ENCODE measurements around the gene NXF1. TPM values are rescaled to one million over a fixed set of nuclear protein-coding genes. Genes with fewer than 3 reads are reported as not detected.

NXF1 gene
- total and polyA plus RNA-seq, 2 of the 13 experiments (the other 11 are each of a cell fraction or from before 2014, with no cell fraction given): 30.4 to 30.9 TPM

DNA sequence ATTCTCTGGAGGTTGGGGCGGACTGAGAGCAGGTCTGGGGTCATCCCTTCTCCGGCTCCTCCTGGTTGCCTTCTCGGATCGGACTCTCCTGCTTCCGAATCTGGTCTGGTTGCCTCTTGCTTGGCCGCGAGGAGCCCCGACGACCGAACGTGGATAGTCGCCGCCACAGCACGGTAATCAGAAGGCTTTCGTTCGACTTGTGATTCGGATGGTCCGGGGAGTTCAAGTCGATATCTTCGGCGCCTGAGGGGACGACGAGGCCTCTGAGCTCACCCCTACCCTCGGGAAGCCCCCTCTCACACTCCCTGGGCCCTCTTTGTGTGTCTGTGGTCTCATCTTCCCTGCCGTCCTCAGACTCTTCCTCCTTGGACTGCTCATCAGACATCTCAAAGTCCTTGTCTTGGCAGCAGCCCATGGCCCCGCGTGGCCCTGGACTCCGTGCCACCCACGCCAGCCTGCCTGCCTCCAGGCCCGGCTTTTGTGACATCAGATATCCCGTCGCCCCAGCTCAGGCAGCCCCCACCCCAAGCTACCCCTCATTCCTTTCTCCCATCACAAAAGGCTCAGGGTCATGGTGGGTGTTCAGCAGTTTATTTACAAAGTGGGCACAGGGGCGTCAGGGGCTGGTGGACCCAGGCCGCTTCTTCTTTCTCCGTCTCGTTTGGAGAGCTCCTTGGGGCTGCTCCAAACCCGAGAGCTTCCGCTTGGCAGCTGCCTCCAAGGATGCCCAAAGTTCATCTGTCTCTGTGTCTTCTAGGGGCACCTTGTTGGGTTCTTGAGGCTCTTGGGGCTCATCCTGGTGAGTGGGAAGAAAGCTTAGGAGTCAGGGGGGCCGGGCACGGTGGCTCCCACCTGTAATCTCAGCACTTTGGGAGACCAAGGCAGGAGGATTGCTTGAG lies 27.3 kb upstream of the NXF1 start, which contains the start of gene TEX54 (continued):
- TF ChIP-seq ATAD3A (CRISPR knock-in tag; IDR thresholded peaks at IDR 0.05) (no peak), AGO1 (IDR thresholded peaks at IDR 0.05; ENCODE audit: low read depth, low read length, poor library complexity, severe bottlenecking) (peak; percentile 79), ZNF569 (CRISPR knock-in tag; IDR thresholded peaks at IDR 0.05; ENCODE audit: borderline replicate concordance) (no peak), ZNF879 (CRISPR knock-in tag; IDR thresholded peaks at IDR 0.05) (no peak), ZNF496 (CRISPR knock-in tag; IDR thresholded peaks at IDR 0.05; ENCODE audit: insufficient replicate concordance) (no peak), ZSCAN20 (CRISPR knock-in tag; IDR thresholded peaks at IDR 0.05; ENCODE audit: borderline replicate concordance) (0 out of 2 replicates have a peak, but pooled peaks have one; percentile 58), ZNF337 (CRISPR knock-in tag; IDR thresholded peaks at IDR 0.05; ENCODE audit: borderline replicate concordance, low read depth) (0 out of 2 replicates have a peak, but pooled peaks have one; percentile 16), ZNF451 (CRISPR knock-in tag; IDR thresholded peaks at IDR 0.05) (0 out of 2 replicates have a peak, but pooled peaks have one; percentile 15), ZFP82 (CRISPR knock-in tag; IDR thresholded peaks at IDR 0.05; ENCODE audit: borderline replicate concordance) (no peak), ZMAT3 (CRISPR knock-in tag; conservative IDR thresholded peaks at IDR 0.05) (no peak), ZNF263 (CRISPR knock-in tag; IDR thresholded peaks at IDR 0.05) (no peak), NAIF1 (CRISPR knock-in tag; IDR thresholded peaks at IDR 0.05; ENCODE audit: borderline replicate concordance) (no peak), EED (CRISPR knock-in tag; IDR thresholded peaks at IDR 0.05) (0 out of 2 replicates have a peak, but pooled peaks have one; percentile 46), ONECUT2 (CRISPR knock-in tag; IDR thresholded peaks at IDR 0.05) (no peak), ZFP62 (CRISPR knock-in tag; IDR thresholded peaks at IDR 0.05) (no peak), ZNF350 (CRISPR knock-in tag; IDR thresholded peaks at IDR 0.05; ENCODE audit: borderline replicate concordance, low read depth) (no peak)
- TF ChIP-seq, protein P1, sequence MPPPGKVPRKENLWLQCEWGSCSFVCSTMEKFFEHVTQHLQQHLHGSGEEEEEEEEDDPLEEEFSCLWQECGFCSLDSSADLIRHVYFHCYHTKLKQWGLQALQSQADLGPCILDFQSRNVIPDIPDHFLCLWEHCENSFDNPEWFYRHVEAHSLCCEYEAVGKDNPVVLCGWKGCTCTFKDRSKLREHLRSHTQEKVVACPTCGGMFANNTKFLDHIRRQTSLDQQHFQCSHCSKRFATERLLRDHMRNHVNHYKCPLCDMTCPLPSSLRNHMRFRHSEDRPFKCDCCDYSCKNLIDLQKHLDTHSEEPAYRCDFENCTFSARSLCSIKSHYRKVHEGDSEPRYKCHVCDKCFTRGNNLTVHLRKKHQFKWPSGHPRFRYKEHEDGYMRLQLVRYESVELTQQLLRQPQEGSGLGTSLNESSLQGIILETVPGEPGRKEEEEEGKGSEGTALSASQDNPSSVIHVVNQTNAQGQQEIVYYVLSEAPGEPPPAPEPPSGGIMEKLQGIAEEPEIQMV (CRISPR knock-in tag; IDR thresholded peaks at IDR 0.05; ENCODE audit: low read depth): no peak
- TF ChIP-seq, protein P2, sequence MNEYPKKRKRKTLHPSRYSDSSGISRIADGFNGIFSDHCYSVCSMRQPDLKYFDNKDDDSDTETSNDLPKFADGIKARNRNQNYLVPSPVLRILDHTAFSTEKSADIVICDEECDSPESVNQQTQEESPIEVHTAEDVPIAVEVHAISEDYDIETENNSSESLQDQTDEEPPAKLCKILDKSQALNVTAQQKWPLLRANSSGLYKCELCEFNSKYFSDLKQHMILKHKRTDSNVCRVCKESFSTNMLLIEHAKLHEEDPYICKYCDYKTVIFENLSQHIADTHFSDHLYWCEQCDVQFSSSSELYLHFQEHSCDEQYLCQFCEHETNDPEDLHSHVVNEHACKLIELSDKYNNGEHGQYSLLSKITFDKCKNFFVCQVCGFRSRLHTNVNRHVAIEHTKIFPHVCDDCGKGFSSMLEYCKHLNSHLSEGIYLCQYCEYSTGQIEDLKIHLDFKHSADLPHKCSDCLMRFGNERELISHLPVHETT (CRISPR knock-in tag; conservative IDR thresholded peaks at IDR 0.05): no peak; the same call in 1 of the 2 replicates
- TF ChIP-seq, protein P3, sequence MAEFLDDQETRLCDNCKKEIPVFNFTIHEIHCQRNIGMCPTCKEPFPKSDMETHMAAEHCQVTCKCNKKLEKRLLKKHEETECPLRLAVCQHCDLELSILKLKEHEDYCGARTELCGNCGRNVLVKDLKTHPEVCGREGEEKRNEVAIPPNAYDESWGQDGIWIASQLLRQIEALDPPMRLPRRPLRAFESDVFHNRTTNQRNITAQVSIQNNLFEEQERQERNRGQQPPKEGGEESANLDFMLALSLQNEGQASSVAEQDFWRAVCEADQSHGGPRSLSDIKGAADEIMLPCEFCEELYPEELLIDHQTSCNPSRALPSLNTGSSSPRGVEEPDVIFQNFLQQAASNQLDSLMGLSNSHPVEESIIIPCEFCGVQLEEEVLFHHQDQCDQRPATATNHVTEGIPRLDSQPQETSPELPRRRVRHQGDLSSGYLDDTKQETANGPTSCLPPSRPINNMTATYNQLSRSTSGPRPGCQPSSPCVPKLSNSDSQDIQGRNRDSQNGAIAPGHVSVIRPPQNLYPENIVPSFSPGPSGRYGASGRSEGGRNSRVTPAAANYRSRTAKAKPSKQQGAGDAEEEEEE (CRISPR knock-in tag; IDR thresholded peaks at IDR 0.05; ENCODE audit: borderline replicate concordance): no peak
- TF ChIP-seq, protein P4, sequence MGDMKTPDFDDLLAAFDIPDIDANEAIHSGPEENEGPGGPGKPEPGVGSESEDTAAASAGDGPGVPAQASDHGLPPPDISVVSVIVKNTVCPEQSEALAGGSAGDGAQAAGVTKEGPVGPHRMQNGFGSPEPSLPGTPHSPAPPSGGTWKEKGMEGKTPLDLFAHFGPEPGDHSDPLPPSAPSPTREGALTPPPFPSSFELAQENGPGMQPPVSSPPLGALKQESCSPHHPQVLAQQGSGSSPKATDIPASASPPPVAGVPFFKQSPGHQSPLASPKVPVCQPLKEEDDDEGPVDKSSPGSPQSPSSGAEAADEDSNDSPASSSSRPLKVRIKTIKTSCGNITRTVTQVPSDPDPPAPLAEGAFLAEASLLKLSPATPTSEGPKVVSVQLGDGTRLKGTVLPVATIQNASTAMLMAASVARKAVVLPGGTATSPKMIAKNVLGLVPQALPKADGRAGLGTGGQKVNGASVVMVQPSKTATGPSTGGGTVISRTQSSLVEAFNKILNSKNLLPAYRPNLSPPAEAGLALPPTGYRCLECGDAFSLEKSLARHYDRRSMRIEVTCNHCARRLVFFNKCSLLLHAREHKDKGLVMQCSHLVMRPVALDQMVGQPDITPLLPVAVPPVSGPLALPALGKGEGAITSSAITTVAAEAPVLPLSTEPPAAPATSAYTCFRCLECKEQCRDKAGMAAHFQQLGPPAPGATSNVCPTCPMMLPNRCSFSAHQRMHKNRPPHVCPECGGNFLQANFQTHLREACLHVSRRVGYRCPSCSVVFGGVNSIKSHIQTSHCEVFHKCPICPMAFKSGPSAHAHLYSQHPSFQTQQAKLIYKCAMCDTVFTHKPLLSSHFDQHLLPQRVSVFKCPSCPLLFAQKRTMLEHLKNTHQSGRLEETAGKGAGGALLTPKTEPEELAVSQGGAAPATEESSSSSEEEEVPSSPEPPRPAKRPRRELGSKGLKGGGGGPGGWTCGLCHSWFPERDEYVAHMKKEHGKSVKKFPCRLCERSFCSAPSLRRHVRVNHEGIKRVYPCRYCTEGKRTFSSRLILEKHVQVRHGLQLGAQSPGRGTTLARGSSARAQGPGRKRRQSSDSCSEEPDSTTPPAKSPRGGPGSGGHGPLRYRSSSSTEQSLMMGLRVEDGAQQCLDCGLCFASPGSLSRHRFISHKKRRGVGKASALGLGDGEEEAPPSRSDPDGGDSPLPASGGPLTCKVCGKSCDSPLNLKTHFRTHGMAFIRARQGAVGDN (CRISPR knock-in tag; IDR thresholded peaks at IDR 0.05): peak; percentile 56; the same call in 1 of the 2 replicates
